Skeletal muscle tissue (tissue), 4 donors: ENCODE data around the gene SEC31A. TPM values are rescaled to one million over a fixed set of nuclear protein-coding genes. Genes with fewer than 3 reads are reported as not detected.
"Not testable (repeated sequence)": the region's sequence is repeated elsewhere in the genome, so short reads cannot be mapped to it uniquely, and the experiment has no call there.

Experiments
- H3K27ac ChIP-seq: one replicate; pipeline ENCODE4 v1.7.0; 2013; ENCODE audit warnings: mild to moderate bottlenecking, low read depth, low read length, inconsistent platforms
- H3K27me3 ChIP-seq, 3 donors: one replicate each; pipeline ENCODE4 v1.7.0; 2013; ENCODE audit warnings: low read length in 3 of 3; ENCODE audit not compliant: control insufficient read depth in 3 of 3, insufficient read depth in 3 of 3
- H3K36me3 ChIP-seq, 3 donors: one replicate each; pipeline ENCODE4 v1.7.0; 2013; ENCODE audit warnings: low read length in 3 of 3; ENCODE audit not compliant: control insufficient read depth in 3 of 3, insufficient read depth in 3 of 3
- H3K4me1 ChIP-seq, 3 donors: one replicate each; pipeline ENCODE4 v1.7.0; 2013; ENCODE audit warnings: low read length in 3 of 3, mild to moderate bottlenecking in 3 of 3; ENCODE audit not compliant: control insufficient read depth in 3 of 3, insufficient read depth in 3 of 3
- H3K4me3 ChIP-seq, 3 donors: one replicate each; pipeline ENCODE4 v1.7.0; 2013; ENCODE audit warnings: low read length in 3 of 3
- H3K9ac ChIP-seq, 3 donors: one replicate each; pipeline ENCODE4 v1.7.0; 2013; ENCODE audit warnings: low read length in 3 of 3, mild to moderate bottlenecking in 3 of 3, moderate library complexity in 2 of 3, low read depth in 1 of 3
- H3K9me3 ChIP-seq, 3 donors: one replicate each; pipeline ENCODE4 v1.7.0; 2013; ENCODE audit warnings: low read length in 3 of 3; ENCODE audit not compliant: control insufficient read depth in 3 of 3
- total RNA-seq: library from RNA; depleted of rRNA; stranded (reverse); fragments of >200 nt; gene quantifications from one replicate; pipeline ENCODE4 v1.2.3, GENCODE V29; 2014
- donor health status: Osteomylitis.

Gene SEC31A
- total RNA-seq, 1 donor from 2014 or later: 229 TPM

GRCh38 chr4:82866706-82867385, 24.1 kb downstream of the SEC31A start:
- Histone ChIP-seq H3K27me3 (no peaks in the 10 kb centered on the region), H3K4me3 (no peak overlapping the region), H3K9me3 (no peaks in the 10 kb centered on the region), H3K4me1 (no peaks in the 10 kb centered on the region), H3K27ac (no peak overlapping the region), H3K36me3 (peaks cover 44 to 64% (median 61%) of the 10 kb centered on the region in 3 donors), H3K9ac (no peak overlapping the region)

- peaks cover 38 to 58% (median 56%) of the 10 kb centered on the region in 3 donors for H3K36me3 ChIP-seq
- H3K4me3 ChIP-seq, H3K9ac ChIP-seq, H3K27ac ChIP-seq, H3K27me3 ChIP-seq, H3K9me3 ChIP-seq, H3K4me1 ChIP-seq: not testable (repeated sequence)
These were observed 24.9 kb downstream of the SEC31A start for GRCh38 chr4:82866033-82866432.

GRCh38 chr4:82865592-82865991, 25.4 kb downstream of the SEC31A start:
- peaks cover 36 to 53% (median 52%) of the 10 kb centered on the region in 3 donors for H3K36me3 ChIP-seq
- no peaks in the 10 kb centered on the region for H3K4me1 ChIP-seq
- no peaks in the 10 kb centered on the region for H3K9me3 ChIP-seq
- H3K27me3 ChIP-seq: no peaks in the 10 kb centered on the region
- H3K9ac ChIP-seq: no peak overlapping the region
- no peak overlapping the region for H3K4me3 ChIP-seq
- H3K27ac ChIP-seq: no peak overlapping the region

GRCh38 chr4:82864336-82864979, 26.5 kb downstream of the SEC31A start:
- no peak overlapping the region for H3K27ac ChIP-seq
- H3K36me3 ChIP-seq: peaks cover 31 to 45% (median 42%) of the 10 kb centered on the region in 3 donors
- H3K4me1 ChIP-seq: no peaks in the 10 kb centered on the region
- no peaks in the 10 kb centered on the region for H3K9me3 ChIP-seq
- no peak overlapping the region for H3K9ac ChIP-seq
- H3K4me3 ChIP-seq: no peak overlapping the region
- H3K27me3 ChIP-seq: no peaks in the 10 kb centered on the region

GRCh38 chr4:82861529-82861928, 29.4 kb downstream of the SEC31A start:
- no peaks in the 10 kb centered on the region for H3K27me3 ChIP-seq
- no peak overlapping the region for H3K9ac ChIP-seq
- no peak overlapping the region for H3K4me3 ChIP-seq
- no peak overlapping the region for H3K27ac ChIP-seq
- H3K9me3 ChIP-seq: no peaks in the 10 kb centered on the region
- peaks cover 14 to 41% (median 39%) of the 10 kb centered on the region in 3 donors for H3K36me3 ChIP-seq
- no peaks in the 10 kb centered on the region for H3K4me1 ChIP-seq

GRCh38 chr4:82860487-82860886, 30.5 kb downstream of the SEC31A start:
- H3K9ac ChIP-seq, H3K4me1 ChIP-seq: not testable (repeated sequence)
- peaks cover 14 to 44% (median 35%) of the 10 kb centered on the region in 3 donors for H3K36me3 ChIP-seq

GRCh38 chr4:82852751-82853285, 38.1 kb downstream of the SEC31A start:
- H3K36me3 ChIP-seq: peaks cover 36 to 78% (median 73%) of the 10 kb centered on the region in 3 donors
- H3K4me1 ChIP-seq: no peaks in the 10 kb centered on the region
- no peak overlapping the region for H3K27ac ChIP-seq
- no peaks in the 10 kb centered on the region for H3K9me3 ChIP-seq
- H3K4me3 ChIP-seq: no peak overlapping the region
- H3K9ac ChIP-seq: no peak overlapping the region
- no peaks in the 10 kb centered on the region for H3K27me3 ChIP-seq

More at GRCh38 chr4:82860487-82860886, 30.5 kb downstream of the SEC31A start:
- H3K4me3 ChIP-seq, H3K27ac ChIP-seq, H3K27me3 ChIP-seq, H3K9me3 ChIP-seq: not testable (repeated sequence)

- Histone ChIP-seq H3K36me3 (peaks cover 39 to 81% (median 75%) of the 10 kb centered on the region in 3 donors), H3K4me3 (no peak overlapping the region), H3K9ac (no peak overlapping the region), H3K4me1 (no peaks in the 10 kb centered on the region), H3K27ac (no peak overlapping the region), H3K9me3 (no peaks in the 10 kb centered on the region), H3K27me3 (no peaks in the 10 kb centered on the region)
These were observed 38.8 kb downstream of the SEC31A start for GRCh38 chr4:82851885-82852750.

- no peak overlapping the region for H3K4me3 ChIP-seq
- H3K27ac ChIP-seq: no peak overlapping the region
- peaks cover 43 to 78% (median 74%) of the 10 kb centered on the region in 3 donors for H3K36me3 ChIP-seq
- H3K9ac ChIP-seq: no peak overlapping the region
- H3K9me3 ChIP-seq: no peaks in the 10 kb centered on the region
- no peaks in the 10 kb centered on the region for H3K27me3 ChIP-seq
- no peaks in the 10 kb centered on the region for H3K4me1 ChIP-seq
These were observed 39.6 kb downstream of the SEC31A start for GRCh38 chr4:82851318-82851717.
